ENCODE data around the gene C17orf67.

C17orf67 gene

DNA sequence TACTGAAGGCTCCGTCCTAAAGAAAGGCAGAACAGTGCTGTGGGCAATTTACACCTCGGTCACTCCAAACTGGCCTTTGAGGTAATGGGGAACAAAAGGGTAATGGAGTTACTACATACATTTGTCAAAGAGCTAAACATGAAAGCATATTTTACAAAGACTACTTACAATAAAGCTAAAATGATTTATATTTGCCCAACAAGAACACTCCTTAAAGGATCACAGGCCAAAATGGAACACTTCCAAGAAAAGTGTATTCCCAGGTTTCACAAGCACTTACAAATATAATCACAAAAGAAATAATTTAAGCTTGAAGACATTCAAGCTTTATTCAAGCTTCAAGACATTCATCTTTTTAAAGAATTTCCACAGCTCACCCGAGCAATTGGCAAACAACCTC lies 29.3 kb downstream of the C17orf67 start:
- TF ChIP-seq, protein P1, sequence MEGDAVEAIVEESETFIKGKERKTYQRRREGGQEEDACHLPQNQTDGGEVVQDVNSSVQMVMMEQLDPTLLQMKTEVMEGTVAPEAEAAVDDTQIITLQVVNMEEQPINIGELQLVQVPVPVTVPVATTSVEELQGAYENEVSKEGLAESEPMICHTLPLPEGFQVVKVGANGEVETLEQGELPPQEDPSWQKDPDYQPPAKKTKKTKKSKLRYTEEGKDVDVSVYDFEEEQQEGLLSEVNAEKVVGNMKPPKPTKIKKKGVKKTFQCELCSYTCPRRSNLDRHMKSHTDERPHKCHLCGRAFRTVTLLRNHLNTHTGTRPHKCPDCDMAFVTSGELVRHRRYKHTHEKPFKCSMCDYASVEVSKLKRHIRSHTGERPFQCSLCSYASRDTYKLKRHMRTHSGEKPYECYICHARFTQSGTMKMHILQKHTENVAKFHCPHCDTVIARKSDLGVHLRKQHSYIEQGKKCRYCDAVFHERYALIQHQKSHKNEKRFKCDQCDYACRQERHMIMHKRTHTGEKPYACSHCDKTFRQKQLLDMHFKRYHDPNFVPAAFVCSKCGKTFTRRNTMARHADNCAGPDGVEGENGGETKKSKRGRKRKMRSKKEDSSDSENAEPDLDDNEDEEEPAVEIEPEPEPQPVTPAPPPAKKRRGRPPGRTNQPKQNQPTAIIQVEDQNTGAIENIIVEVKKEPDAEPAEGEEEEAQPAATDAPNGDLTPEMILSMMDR (IDR thresholded peaks at IDR 0.05; ENCODE audit: low read depth, low read length) = no peak
- no peak overlapping the region for H3K4me3 ChIP-seq (ENCODE audit: low read depth, low read length)
- in situ Hi-C loops (cut with HindIII; ENCODE audit: low sequenced_read_pairs) = no loop called here
- no peak for DNase-seq (ENCODE audit: low read depth, low spot score)

DNA sequence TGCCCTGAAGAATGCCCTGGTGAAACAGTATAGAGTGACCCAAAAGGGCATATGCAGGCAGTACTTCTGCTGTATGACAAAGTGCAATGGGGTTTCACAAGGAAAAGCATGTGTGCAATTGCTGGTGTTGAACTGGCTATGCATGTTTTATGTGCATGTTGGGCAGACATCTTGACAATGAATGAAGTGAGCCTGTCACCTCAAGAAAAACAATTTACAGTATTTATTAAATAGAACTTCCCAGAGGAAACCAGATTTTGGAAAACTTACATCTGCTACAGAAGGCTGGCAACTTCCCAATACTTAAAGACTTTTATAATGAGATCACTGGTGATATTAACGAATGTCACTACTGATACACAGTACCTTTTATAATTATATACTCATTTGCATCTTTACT lies 30.6 kb downstream of the C17orf67 start:
- TF ChIP-seq, protein P1 (IDR thresholded peaks at IDR 0.05; ENCODE audit: low read depth, low read length) = no peak
- in situ Hi-C loops (cut with HindIII; ENCODE audit: low sequenced_read_pairs) = no loop called here
- no peak overlapping the region for H3K4me3 ChIP-seq (ENCODE audit: low read depth, low read length)
- DNase-seq (ENCODE audit: low read depth, low spot score) = no peak

DNA sequence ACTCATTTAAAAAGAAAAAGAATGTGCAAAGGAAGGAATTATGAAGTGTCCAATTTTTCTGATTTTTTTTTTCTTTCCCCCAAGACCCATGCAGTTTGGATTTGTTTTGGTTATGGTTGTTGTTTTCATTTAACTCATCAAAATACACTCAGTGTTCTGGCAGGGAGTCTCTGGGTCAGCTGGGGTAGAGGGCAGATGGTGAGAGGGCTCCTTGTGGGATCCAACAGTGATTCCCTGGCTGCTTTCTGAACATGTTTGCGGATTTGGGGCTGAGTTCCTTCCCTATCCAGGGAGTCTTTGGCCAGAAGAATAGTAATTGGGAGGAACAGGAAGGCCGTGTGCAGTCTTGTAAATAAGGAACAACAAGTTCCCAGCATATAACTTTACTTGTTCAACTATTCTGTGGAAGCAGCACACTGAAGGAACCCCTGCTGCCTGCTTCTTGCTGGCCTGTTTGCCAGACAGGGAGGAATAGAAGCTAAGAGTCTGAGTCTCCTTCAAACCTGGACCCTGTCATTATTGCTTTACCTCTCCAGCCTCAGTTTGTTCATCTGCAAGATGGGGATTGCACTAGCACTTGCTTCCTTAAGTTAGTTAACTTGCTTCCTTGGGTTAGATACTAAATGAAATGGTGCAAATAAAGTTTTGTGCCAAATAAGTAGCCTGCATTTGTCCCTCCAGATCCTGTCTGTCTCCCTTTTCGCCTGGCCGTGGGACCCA lies 32.1 kb downstream of the C17orf67 start:
- TF ChIP-seq, protein P1 (IDR thresholded peaks at IDR 0.05; ENCODE audit: low read depth, low read length) = no peak
- no peak for DNase-seq (ENCODE audit: low read depth, low spot score)
- H3K4me3 ChIP-seq (ENCODE audit: low read depth, low read length) = no peak overlapping the region
- in situ Hi-C loops (cut with HindIII; ENCODE audit: low sequenced_read_pairs) = no loop called here

DNA sequence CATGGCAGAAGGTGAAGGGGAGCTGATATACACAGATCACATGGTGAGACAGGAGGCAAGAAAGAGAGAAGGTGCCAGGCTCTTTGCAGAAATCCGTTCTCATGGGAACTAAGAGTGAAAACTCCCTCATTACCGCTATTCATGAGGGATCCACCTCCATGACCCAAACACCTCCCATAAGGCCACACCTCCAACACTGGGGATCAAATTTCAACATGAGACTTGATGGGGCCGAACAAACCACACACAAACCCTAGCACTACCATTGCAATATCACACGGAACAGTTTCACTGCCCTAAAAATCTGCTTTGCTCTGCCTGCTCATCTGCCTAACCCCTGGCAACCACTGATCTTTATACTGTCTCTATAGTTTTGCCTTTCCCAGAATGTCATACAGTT lies 34.8 kb downstream of the C17orf67 start:
- TF ChIP-seq, protein P1 (IDR thresholded peaks at IDR 0.05; ENCODE audit: low read depth, low read length) = no peak
- H3K4me3 ChIP-seq (ENCODE audit: low read depth, low read length) = no peak overlapping the region
- in situ Hi-C loops (cut with HindIII; ENCODE audit: low sequenced_read_pairs) = no loop called here
- DNase-seq (ENCODE audit: low read depth, low spot score) = no peak

DNA sequence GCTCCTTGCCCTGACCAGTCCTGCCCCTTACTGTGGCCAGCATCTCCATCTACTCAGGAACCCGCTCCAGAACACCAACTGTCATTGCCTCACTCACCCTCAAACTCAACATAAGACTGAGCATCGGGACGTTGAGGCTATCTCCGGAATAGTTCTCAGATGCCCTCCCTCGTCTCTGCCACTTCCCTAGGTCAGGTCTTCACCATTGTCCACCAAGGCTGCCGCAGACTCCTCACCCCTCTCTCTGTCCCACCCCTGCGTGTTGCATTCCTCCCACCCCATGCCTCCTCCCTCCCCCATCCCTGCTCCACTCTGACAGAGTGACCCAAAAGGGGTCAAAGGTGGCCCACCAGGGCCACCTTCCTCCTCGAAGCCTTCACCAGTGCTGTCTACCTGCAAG lies 37.2 kb downstream of the C17orf67 start:
- no peak for DNase-seq (ENCODE audit: low read depth, low spot score)
- in situ Hi-C loops (cut with HindIII; ENCODE audit: low sequenced_read_pairs) = no loop called here
- no peak overlapping the region for H3K4me3 ChIP-seq (ENCODE audit: low read depth, low read length)
- TF ChIP-seq, protein P1 (IDR thresholded peaks at IDR 0.05; ENCODE audit: low read depth, low read length) = no peak

DNA sequence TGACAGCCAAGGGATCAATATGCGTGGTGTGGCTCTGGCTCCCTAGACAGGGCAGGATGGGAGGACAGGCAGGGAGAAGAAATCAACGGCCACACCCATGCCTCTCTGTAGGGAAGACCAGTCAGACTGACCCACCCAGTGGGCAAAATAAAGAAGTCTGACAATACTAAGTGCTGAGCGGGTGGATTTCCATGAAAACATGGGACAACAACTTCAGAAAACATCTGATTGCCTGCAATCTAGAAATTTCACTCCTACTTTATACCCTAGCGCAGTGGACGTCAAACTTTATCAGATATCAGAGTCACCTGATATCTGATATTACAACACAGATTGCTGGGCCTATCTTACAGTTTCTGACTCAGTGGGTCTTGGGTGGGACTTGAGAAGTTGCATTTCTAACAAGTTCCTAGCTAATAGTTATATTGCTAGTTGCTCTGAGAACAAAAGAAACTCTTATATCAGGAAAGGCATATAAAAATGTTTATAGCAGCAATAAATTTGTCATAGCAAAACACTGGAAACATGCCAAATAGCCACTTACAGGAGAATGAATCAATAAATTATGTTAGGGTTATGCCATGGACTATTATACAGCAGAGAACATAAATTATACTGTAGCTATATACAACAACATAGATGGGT lies 38.4 kb downstream of the C17orf67 start:
- in situ Hi-C loops (cut with HindIII; ENCODE audit: low sequenced_read_pairs) = no loop called here
- DNase-seq (ENCODE audit: low read depth, low spot score) = no peak
- no peak overlapping the region for H3K4me3 ChIP-seq (ENCODE audit: low read depth, low read length)
- TF ChIP-seq, protein P1 (IDR thresholded peaks at IDR 0.05; ENCODE audit: low read depth, low read length) = no peak

Measured in astrocyte of the spinal cord (primary cell).